ENCODE measurements around the gene FCHSD2. TPM values are rescaled to one million over a fixed set of nuclear protein-coding genes. Genes with fewer than 3 reads are reported as not detected.

Gene FCHSD2
- total and polyA plus RNA-seq, 2 donors (not counting 3 experiments of a cell fraction or from before 2014, with no cell fraction given) = 20.8 to 56.9 TPM

- TF ChIP-seq MYC (IDR thresholded peaks at IDR 0.05; ENCODE audit: low read depth, low read length) (no peak), MAX (IDR thresholded peaks at IDR 0.05; ENCODE audit: insufficient read depth, insufficient read length) (no peak), JUN (IDR thresholded peaks at IDR 0.05; ENCODE audit: borderline replicate concordance, insufficient read depth, insufficient read length, low read depth) (no peak), EZH2 (IDR thresholded peaks at IDR 0.05; ENCODE audit: borderline replicate concordance, low read depth, low read length, severe bottlenecking) (no peak), GATA2 (IDR thresholded peaks at IDR 0.05; ENCODE audit: insufficient read depth, insufficient read length, low read depth, low read length) (no peak), POLR2AphosphoS5 (IDR thresholded peaks at IDR 0.05; ENCODE audit: insufficient read depth, low read depth, low read length) (no peak), FOS (IDR thresholded peaks at IDR 0.05; ENCODE audit: borderline replicate concordance, insufficient read depth, low read length) (no peak), POLR2A (IDR thresholded peaks at IDR 0.05; ENCODE audit: low read depth, low read length) (no peak), CTCF (IDR thresholded peaks at IDR 0.05; ENCODE audit: extremely low read depth in 1 of 2, insufficient read depth in 1 of 2, low read depth in 1 of 2, low read length in 2 of 2) (no peak)
- no peaks in the 10 kb centered on the region for H3K79me2 ChIP-seq (ENCODE audit: control insufficient read depth, insufficient read depth, low read length)
- no peaks in the 10 kb centered on the region for H3K27me3 ChIP-seq (ENCODE audit: control insufficient read depth in 2 of 2, insufficient read depth in 2 of 2, low read length in 2 of 2)
- H3K27ac ChIP-seq (ENCODE audit: insufficient read depth, low read depth, low read length) = no peak overlapping the region
- FAIRE-seq (no peak), DNase-seq (ENCODE audit: low read depth, low spot score) (peak; percentile 53)
- no peak overlapping the region for H2AFZ ChIP-seq (ENCODE audit: low read depth, low read length)
- intact Hi-C loops (cut with micrococcal nuclease) = no loop called here
- no peaks in the 10 kb centered on the region for H3K9me1 ChIP-seq (replicated peaks; ENCODE audit: control insufficient read depth, extremely low read depth, insufficient read depth, low read length)
- H3K4me1 ChIP-seq (ENCODE audit: control insufficient read depth, extremely low read depth, insufficient read depth, low read length) = peaks cover 17% of the 10 kb centered on the region
- no peaks in the 10 kb centered on the region for H4K20me1 ChIP-seq (replicated peaks; ENCODE audit: control insufficient read depth, extremely low read depth, insufficient read depth, low read length)
- dilution Hi-C loops (cut with MboI; ENCODE audit: extremely low pct_ligation_motif_present, low sequenced_read_pairs) = no loop called here
- ChIA-PET CTCF (no interaction called here), POLR2A (no interaction called here)
- BruUV-seq (replicated peaks) = no TSS peak
- H3K4me3 ChIP-seq (replicated peaks in 1 of 3; ENCODE audit: insufficient read depth in 1 of 3, low read depth in 1 of 3, low read length in 3 of 3) = no peak overlapping the region
- no peaks in the 10 kb centered on the region for H3K9me3 ChIP-seq (replicated peaks; ENCODE audit: control insufficient read depth, insufficient read depth, low read length)
- no peaks in the 10 kb centered on the region for H3K36me3 ChIP-seq (ENCODE audit: control insufficient read depth in 2 of 2, extremely low read depth in 1 of 2, insufficient read depth in 2 of 2, low read length in 2 of 2)
- H3K9ac ChIP-seq (replicated peaks; ENCODE audit: extremely low read depth, insufficient read depth, low read length) = no peak overlapping the region
- no peak overlapping the region for H3K4me2 ChIP-seq (ENCODE audit: insufficient read depth, low read length)
These were observed 172.2 kb downstream of the FCHSD2 start for GRCh38 chr11:72969894-72970335.

Measured in endothelial cell of umbilical vein (primary cell).